ENCODE measurements around the gene DUSP2. TPM values are rescaled to one million over a fixed set of nuclear protein-coding genes. Genes with fewer than 3 reads are reported as not detected.

Gene DUSP2
- total RNA-seq, 2 donors from 2014 or later = 3.5 to 3.8 TPM

- DNase-seq (ENCODE audit: low spot score) = no peak
- intact Hi-C loops (cut with DNase I) = no loop called here
Observed at GRCh38 chr2:96097951-96098823, 47.1 kb downstream of the DUSP2 start.

GRCh38 chr2:96097441-96097840 lies 47.8 kb downstream of the DUSP2 start:
- DNase-seq (ENCODE audit: low spot score) = no peak
- intact Hi-C loops (cut with DNase I) = no loop called here

- intact Hi-C loops (cut with DNase I) = no loop called here
- DNase-seq (ENCODE audit: low spot score) = peak; percentile 52
Observed at GRCh38 chr2:96095116-96095636, 50.1 kb downstream of the DUSP2 start.

DNA sequence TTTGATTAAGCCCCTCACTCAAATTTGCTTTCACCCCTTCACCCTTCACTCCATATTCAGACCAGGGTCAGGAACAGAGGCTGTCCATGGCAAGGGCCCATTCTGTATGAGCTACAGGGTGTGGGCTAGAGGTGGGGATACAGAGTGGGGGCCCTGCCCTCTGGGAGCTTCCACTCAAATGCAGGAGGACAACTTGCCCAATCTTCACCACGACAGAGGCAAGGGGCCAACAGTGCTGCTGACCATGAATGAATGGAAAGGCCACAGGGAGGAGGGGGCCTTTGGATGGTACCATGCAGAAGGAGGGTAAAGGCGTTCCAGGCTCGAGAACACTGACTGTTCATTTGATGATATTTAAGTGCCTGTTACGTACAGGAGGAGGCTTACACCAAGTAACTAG lies 51.7 kb downstream of the DUSP2 start:
- peak; percentile 5 for DNase-seq (ENCODE audit: low spot score)
- intact Hi-C loops (cut with DNase I) = no loop called here

Other genes starting within 250 kb of the DUSP2 start
- gene ANKRD36C, start 153.6 kb downstream of the DUSP2 start, total RNA-seq = 10 to 100 TPM; 36.0 to 37.2 TPM
- gene GPAT2, start 110.5 kb downstream of the DUSP2 start, total RNA-seq = 1 to 10 TPM; 6.0 to 10.0 TPM
- gene ADRA2B, start 28.9 kb downstream of the DUSP2 start, total RNA-seq = 1 to 10 TPM; 4.1 to 7.1 TPM
- gene ASTL, start 6.9 kb downstream of the DUSP2 start, total RNA-seq = not detected
- gene STARD7, start 63.4 kb upstream of the DUSP2 start, total RNA-seq = 10 to 100 TPM; 68.0 to 71.4 TPM
- gene TMEM127, start 120.6 kb upstream of the DUSP2 start, total RNA-seq = 10 to 100 TPM; 49.2 to 52.4 TPM
- 10 to 100 TPM; 41.9 to 46.4 TPM for gene CIAO1, start 120.8 kb upstream of the DUSP2 start, total RNA-seq
- 10 to 100 TPM; 67.2 to 78.3 TPM for gene SNRNP200, start 160.1 kb upstream of the DUSP2 start, total RNA-seq
- 1 to 10 TPM in 1 of 2 donors, under 1 TPM in 1; 0.69 to 1.5 TPM for gene ITPRIPL1, start 179.9 kb upstream of the DUSP2 start, total RNA-seq
- gene NCAPH, start 190.3 kb upstream of the DUSP2 start, total RNA-seq = under 1 TPM; 0.51 to 1.00 TPM

Data from posterior vena cava (tissue), 2 donors.